HG02981 (cell line): ENCODE data around the gene ERBB4.
"Not testable (repeated sequence)": the region's sequence is repeated elsewhere in the genome, so short reads cannot be mapped to it uniquely, and the experiment has no call there.

ENCODE experiments used
- ATAC-seq: cut with Tn5 transposase; IDR thresholded peaks from one replicate; pipeline ENCODE4 v1.9.1; 2021; ENCODE audit warnings: mild to moderate bottlenecking, moderate library complexity; ENCODE audit not compliant: unreplicated experiment

ERBB4 gene

GRCh38 chr2:211756266-211756665 is 782.3 kb downstream of the ERBB4 start:
- no peak for ATAC-seq

- ATAC-seq = no peak
These were observed 783.4 kb downstream of the ERBB4 start for GRCh38 chr2:211755187-211755586.

- ATAC-seq = no peak
These were observed 786.8 kb downstream of the ERBB4 start for GRCh38 chr2:211751848-211752247.

GRCh38 chr2:211748339-211748738 is 790.3 kb downstream of the ERBB4 start:
- ATAC-seq = no peak

- ATAC-seq = peak; percentile 97
These were observed 793.1 kb downstream of the ERBB4 start for GRCh38 chr2:211745295-211746097.

GRCh38 chr2:211744379-211744778 is 794.2 kb downstream of the ERBB4 start:
- no peak for ATAC-seq

GRCh38 chr2:211741966-211742365 is 796.6 kb downstream of the ERBB4 start:
- ATAC-seq = no peak

- no peak for ATAC-seq
These were observed 801.3 kb downstream of the ERBB4 start for GRCh38 chr2:211737282-211737681.

- ATAC-seq = no peak
These were observed 808.4 kb downstream of the ERBB4 start for GRCh38 chr2:211730215-211730614.

- no peak for ATAC-seq
These were observed 809.2 kb downstream of the ERBB4 start for GRCh38 chr2:211729433-211729832.

- ATAC-seq = no peak
These were observed 813.7 kb downstream of the ERBB4 start for GRCh38 chr2:211724933-211725332.

- ATAC-seq = no peak
These were observed 815.2 kb downstream of the ERBB4 start for GRCh38 chr2:211723398-211723797.

- no peak for ATAC-seq
These were observed 815.7 kb downstream of the ERBB4 start for GRCh38 chr2:211722928-211723327.

- ATAC-seq = not testable (repeated sequence)
These were observed 816.7 kb downstream of the ERBB4 start for GRCh38 chr2:211721874-211722273.

- ATAC-seq = no peak
These were observed 829.2 kb downstream of the ERBB4 start for GRCh38 chr2:211709389-211709788.

- ATAC-seq = no peak
These were observed 845.9 kb downstream of the ERBB4 start for GRCh38 chr2:211692689-211693088.

GRCh38 chr2:211690736-211691135 is 847.9 kb downstream of the ERBB4 start:
- ATAC-seq = no peak

GRCh38 chr2:211688196-211688595 is 850.4 kb downstream of the ERBB4 start:
- no peak for ATAC-seq

- no peak for ATAC-seq
These were observed 863.9 kb downstream of the ERBB4 start for GRCh38 chr2:211674715-211675114.

GRCh38 chr2:211673133-211673905 is 865.3 kb downstream of the ERBB4 start:
- no peak for ATAC-seq

GRCh38 chr2:211671977-211672376 is 866.6 kb downstream of the ERBB4 start:
- ATAC-seq = no peak

GRCh38 chr2:211665299-211665698 is 873.3 kb downstream of the ERBB4 start:
- ATAC-seq = no peak
